PFSK-1 (cell line): Measurements from ENCODE around the gene BAHCC1.

ENCODE experiments used
- REST ChIP-seq, 2 experiments: IDR thresholded peaks; 2 replicates each; pipeline versions ENCODE4 v1.6.1 to v1.8.0; 2011 to 2012; ENCODE audit warnings: low read depth in 2 of 2, low read length in 2 of 2, control low read depth in 1 of 2, inconsistent platforms in 1 of 2, mild to moderate bottlenecking in 1 of 2, moderate library complexity in 1 of 2; ENCODE audit not compliant: insufficient read depth in 1 of 2
- SIN3A ChIP-seq: IDR thresholded peaks from 2 replicates; pipeline ENCODE4 v1.6.1; 2012; ENCODE audit warnings: mild to moderate bottlenecking, low read length, moderate library complexity, borderline replicate concordance; ENCODE audit not compliant: insufficient read depth
- TAF1 ChIP-seq: IDR thresholded peaks from 2 replicates; pipeline ENCODE4 v1.6.1; 2012; ENCODE audit warnings: low read length, control low read depth, borderline replicate concordance; ENCODE audit not compliant: insufficient read depth

- TF ChIP-seq TAF1, result no peak
- TF ChIP-seq REST (IDR thresholded peaks at IDR 0.05; ENCODE audit: insufficient read depth in 1 of 2, low read depth in 2 of 2, low read length in 2 of 2), result no peak
- TF ChIP-seq SIN3A, result no peak
These were observed 33.9 kb downstream of the BAHCC1 start for GRCh38 chr17:81428948-81429774.
